ENCODE results near the gene TGFBR2.
"Not testable (repeated sequence)": the region's sequence is repeated elsewhere in the genome, so short reads cannot be mapped to it uniquely, and the experiment has no call there.

The TGFBR2 gene

DNA sequence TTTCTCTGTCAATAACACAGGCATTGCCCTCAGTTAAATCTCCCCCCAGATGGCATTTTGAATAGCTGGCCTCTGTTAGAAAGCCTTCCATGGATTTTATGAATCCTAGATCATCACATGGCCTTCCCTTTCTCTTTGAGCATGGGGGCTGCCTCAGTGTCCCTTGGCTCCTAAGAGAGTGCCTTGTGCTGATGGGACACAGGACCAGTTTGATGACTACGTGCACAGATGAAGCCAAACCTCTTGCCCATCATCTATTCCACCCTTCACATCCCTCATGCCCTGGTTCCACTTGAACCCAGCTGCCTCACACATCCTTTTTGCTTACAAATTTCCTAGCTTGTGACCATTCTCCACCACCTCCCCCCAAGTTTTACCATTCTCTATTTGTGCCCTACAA lies 12.9 kb downstream of the TGFBR2 start:
- DNase-seq (ENCODE audit: low read depth in 2 of 2), result no peak

DNA sequence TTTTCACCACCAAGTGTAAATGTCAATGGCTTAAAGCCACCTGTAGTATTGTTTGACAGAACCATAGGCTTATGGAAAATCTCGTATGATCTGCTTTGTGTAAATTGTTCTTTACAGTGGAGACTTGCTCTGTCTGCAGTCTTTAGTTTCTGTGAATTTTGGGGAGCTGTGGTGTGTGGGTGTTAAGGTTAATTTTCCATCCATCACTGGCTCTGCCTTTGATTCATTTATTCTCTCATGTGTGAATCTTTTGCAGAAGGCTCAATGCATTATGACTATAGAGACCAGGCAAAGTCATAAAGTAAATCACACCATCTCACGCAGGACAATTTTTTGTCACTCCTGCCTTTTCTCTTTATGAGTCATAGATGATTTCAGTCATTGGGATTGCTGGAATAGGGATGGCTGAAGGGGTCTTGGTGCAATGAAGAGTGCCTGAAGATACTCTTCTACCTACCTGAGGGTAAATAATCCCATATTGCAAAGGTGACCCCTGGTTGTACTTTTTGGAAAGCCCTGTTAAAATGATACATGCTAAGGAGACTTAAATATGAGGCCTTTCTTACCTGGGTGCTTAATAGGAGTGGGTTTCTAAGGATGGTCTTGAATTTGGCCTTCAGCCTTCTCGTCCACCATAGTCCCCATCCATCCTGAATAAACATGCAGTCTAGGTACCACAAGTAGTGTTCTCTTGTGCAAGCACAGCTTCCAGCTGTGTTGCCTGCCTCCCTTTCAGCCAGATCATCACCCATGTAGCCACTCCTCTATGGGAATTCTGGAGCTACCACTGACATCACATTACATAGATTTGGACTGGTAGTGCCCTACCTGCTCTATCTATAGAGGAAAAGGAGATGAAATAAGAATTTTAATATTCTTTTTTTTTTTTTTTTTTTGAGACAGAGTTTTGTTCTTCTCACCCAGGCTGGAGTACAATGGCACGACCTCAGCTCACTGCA lies 14.3 kb downstream of the TGFBR2 start:
- no peak for DNase-seq (ENCODE audit: low read depth in 2 of 2)

DNA sequence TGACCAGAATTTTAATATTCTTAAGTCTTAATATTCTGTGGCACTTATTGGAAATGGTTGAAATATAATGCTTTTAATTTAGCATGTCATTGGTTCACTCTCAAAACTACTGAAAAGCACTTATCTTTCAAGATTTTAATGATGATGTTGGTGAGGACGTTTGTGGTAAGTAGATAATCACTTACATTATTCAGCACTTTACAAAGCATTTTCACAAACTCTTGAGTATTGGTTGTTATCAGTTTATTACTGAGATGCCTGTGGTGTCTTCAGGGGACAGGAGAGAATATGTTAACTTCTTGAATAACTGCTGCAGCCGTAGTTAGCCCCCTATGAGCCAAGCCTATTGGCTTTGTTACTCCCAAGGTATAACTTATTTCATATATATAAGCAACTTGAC lies 15.2 kb downstream of the TGFBR2 start:
- DNase-seq (ENCODE audit: low read depth in 2 of 2), result no peak

DNA sequence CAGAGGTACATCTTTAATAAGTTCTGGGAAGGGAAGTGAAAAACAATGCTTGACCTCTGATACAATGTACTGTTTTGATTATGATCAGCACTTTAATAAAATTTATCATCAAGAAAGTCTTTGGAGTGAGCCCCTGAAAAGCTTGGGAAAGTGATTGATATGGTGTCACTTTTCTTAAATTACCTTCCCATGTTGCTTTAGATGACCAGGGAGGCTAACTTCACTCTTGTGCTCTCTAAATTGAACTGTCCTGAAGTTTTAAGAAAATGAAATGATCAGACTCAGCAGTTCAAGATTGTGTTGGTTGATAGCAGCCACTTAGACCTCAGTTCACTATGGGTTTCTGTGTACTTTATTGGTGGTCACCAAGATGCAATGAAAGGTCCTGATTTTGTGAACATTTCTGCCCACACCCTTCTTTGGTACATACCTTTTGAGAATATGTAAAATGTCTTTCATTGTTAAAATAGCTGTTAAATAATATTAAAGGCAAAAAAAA lies 15.7 kb downstream of the TGFBR2 start:
- no peak for DNase-seq (ENCODE audit: low read depth in 2 of 2)

DNA sequence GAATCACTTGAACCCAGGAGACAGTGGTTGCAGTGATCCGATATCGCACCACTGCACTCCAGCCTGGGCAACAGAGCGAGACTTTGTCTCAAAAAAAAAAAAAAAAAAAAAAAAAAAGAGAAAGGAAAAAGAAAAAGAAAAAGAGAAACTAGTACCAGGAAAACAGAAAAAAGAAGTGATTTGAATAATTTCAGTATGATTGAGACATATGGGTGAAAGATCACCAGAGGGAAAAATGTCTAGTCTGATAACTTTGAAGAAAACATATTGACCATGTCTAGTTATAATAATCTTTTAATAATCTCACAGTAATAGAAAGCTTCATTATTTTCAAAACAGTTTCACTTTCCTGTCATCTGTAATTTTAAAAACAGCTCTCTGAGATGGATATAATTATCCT lies 16.4 kb downstream of the TGFBR2 start:
- no peak for DNase-seq (ENCODE audit: low read depth in 2 of 2)

DNA sequence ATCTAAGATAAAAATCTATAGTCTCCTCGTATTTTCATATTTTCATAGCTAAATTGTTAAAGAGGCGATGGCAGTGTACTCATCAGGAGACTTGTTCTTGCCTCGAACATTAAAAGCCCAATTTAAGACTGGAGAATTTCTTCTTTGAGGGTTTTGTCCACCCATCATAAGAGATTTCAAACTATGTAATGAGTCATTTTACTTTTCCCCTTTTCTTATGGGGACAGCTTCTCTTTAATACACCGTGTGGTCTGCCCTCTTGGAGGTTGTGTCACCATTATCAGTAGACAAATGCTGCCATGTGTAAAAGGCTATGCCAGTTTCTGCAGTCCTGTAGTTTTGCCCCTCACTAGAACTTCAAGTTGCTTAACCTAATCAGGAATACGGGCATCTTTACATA lies 16.9 kb downstream of the TGFBR2 start:
- DNase-seq (ENCODE audit: low read depth in 2 of 2), result no peak

DNA sequence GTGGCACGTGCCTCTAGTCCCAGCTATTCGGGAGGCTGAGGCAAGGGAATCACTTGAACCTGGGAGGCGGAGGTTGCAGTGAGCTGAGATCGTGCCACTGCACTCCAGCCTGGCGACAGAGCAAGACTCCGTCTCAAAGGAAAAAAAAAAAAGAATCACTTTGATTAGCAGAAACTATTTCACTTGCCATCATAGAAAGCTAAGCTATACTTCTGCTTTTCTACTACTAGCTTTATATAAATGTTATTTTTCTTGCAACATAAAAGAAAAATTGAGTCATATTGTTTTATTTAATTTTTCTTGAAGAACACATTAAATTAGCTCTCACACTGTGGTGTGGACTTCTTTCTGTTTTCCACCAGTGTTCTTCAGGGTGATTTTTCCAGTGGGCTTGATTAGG lies 18.1 kb downstream of the TGFBR2 start:
- DNase-seq (ENCODE audit: low read depth in 2 of 2), result not testable (repeated sequence)

DNA sequence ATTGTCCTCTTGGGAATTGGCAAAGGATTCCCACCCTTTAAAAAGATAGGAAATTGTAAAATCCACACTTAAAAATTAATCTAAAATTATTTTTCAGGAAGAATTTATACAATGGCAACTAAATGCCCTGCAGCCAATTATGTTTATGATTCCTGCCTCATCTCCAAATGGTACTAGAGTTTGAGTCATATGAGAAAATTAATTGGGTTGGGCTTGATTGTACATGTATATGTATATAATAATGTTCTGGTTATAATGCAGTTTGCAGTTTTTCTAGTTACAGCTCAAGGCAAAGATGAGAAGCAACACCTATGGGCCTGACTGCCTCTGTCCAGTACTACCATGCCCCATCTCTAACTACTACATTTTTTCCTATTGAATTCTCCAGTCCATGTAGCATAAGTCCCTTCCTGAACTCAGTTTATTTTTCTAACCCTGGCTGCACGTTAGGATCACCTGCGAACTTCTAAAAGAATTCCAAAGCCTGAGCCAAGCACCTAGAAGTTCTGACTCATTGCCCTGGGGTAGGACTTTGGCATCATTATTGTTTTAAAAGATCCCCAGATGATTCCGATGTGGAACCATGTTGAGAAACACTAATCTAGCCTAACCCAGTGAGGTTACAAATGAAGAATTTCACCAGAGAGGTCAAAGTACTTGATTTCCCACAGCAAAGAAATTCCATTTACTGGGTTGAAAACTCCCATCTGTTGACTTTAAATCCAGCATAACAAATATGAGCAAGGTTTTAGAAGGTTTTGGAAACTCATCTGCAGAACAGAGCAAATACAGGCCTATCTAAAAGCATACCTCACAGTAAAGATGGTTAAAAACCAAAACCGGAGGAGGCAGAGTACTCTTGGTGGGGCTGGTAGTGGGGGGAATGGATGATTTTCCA lies 19.4 kb downstream of the TGFBR2 start:
- DNase-seq (ENCODE audit: low read depth in 2 of 2), result no peak

DNA sequence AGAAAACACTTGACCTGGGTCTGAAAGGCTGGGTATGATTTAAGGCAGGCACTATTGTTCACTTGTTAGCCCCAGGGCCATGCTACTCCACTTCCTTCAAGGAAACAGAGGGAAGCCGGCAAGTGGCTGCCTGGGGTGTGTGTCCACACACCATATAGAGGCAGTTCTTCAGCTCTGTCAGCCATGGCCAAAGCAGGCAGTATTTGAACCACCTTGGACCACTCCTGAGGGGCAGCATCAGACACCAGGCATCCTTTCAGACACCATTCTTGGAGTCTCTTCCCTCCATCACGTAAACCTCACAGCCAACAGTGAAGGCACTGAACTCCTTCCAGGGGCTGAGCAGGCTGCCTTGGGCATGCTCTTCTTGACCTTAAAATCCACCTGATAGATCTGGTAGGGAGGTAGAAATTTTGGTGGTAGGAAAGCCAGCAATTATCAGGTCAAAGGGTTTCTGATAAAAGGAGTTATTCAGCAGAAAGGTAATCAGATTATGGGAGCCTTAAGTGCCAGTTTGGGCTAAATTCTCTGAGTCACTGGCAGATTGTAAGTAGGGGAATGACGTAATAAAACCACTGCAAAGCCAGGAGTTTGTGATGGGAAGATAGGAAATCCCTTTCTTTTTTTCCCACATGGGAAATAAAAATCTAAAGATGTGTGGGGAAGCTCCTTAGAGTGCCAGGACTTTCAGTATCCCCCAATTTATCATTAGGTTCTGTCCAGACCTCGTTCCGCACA lies 20.2 kb downstream of the TGFBR2 start:
- DNase-seq (ENCODE audit: low read depth in 2 of 2), result no peak

DNA sequence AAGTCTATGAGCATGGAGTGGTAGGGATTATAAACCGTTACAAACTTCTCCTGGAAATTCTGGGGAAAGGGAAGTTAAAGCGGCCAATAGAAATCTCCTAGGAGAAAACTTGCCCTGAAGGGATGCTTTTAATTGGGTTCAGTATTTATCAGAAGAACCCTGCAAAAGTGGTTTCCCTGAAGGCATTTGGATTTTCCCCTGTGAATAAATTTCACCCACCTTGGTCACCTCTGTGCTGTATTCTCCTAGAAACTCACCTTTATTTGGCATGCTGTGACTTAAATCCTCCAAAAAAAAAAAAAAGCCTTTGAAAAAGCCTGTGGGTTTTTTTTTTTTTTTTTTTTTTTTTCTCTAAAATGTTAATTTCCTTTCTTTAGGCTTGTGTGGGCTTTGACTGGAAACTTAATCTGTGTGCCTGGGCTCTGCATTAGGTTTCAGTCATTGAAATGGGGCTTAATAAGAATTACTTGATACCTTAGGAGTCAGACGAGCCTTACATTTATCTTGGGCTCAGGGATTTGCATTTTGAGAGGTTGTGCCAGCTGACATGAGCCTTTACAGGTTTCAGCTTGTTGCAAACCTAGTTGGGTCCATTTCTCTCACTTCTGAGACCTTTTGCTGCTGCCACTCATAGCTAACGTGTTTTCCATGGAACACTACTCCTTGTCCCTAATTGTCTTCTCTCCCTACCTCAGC lies 22.0 kb downstream of the TGFBR2 start:
- DNase-seq (ENCODE audit: low read depth in 2 of 2), result no peak

DNA sequence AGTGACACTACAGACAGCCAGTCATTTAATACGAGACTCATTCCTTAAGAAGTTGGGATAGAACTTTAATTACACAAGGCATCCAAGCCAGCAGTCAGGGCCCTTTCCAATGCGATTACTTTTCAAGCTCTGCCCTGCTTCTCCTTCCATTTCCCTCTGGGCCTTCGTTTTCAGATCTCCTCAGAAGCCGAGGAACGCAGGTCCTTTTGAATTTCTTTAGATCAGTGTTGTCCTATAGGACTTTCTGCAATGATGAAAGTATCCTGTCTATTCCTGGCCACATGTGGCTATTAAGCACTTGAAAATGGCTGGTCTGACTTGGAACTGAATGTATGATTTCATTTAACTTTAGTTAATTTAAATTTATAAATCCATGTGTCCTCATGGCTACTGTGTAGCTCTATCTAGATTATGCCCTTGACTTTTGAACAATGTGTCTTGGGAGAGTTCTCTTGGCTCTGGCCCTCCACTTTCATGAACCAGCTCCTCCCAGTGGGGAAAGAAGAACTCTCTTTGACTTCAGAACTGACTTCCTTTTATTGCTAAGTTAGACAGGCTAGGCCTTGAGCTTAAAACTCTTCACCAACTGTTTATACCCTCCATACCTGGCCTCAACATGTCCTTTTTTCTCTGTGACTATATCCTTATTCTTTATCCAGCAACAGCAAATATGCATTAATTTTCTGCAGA lies 22.6 kb downstream of the TGFBR2 start:
- no peak for DNase-seq (ENCODE audit: low read depth in 2 of 2)

DNA sequence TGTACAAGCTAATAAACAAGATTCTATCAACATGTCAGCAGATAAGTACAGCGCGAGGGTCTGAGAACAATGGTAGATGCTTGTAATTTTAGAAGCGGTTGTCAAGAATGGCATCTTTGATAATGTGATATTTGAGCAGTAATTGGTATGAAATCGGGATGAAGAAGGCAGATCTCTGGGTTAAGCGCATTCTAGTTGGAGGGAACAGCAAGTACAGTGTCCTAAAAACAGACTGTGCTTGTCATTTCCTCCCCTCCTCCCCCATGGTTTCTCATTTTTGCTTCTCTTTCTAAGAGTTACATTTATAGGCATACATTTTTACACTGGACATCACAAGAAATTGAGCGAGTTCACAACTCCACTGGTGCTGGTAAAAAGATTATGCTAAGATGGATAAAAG lies 23.3 kb downstream of the TGFBR2 start:
- no peak for DNase-seq (ENCODE audit: low read depth in 2 of 2)

DNA sequence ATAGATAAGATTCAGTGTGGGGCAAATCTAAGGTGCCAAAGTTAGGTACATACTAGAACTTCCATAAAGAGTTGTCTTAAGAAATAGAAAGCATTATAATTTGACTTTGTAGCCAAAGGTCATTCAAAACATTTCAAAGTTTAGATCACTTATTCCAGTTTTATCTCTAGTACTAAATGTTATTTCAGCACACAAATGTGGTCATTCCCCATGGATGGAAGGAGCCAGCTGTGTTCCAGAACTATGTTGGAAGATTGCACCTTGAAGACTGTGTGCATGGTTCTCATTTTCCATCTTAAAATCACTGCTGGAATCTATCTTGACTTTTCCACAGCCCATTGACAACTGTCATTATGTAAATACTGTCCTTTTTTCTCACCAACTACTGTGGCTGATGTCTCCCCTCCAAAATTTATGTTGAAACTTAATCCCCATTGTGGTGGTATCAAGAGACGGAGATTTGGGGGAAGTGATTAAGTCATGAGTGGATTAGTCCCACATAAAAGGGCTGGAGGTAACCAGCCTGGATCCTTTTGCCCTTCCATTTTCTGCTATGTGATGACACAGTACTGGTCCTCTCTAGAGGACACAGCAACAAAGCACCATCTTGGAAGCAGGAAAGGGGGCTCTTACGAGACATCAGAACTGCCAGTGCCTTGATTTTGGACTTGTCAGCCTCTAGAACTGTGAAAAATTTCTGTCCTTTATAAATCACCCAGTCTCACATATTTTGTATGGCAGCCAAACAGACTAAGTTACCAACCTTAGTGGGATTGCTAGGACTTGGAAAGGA lies 24.0 kb downstream of the TGFBR2 start:
- no peak for DNase-seq (ENCODE audit: low read depth in 2 of 2)

DNA sequence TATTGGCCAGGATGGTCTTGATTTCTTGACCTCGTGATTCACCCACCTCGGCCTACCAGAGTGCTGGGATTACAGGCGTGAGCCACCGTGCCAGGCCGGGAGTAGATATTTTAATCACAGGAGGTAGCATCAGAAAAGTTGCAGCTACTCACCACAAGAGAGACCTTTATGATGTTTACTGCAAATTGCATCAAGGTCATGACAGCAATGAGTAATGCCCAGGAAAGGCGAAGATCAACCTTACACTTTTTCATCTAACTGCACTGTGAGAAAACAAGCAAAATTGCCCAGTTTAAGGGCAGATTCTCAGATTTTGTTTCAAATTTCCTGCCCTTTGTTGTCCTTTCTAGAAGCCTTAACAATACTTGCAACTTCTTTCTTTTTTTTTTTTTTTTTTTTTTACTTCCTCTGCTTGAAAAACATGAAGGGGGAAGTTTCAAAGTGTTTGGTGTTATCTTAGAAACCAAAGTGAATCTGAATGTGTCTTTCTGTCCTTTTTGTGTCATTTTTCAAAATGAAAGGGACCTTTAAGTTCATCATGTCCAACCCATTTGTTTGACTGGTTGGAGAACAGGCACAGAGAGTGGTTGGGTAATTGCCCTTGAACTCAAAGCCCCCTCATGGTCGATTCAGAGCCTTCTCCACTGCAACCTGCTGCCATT lies 25.0 kb downstream of the TGFBR2 start:
- no peak for DNase-seq (ENCODE audit: low read depth in 2 of 2)

DNA sequence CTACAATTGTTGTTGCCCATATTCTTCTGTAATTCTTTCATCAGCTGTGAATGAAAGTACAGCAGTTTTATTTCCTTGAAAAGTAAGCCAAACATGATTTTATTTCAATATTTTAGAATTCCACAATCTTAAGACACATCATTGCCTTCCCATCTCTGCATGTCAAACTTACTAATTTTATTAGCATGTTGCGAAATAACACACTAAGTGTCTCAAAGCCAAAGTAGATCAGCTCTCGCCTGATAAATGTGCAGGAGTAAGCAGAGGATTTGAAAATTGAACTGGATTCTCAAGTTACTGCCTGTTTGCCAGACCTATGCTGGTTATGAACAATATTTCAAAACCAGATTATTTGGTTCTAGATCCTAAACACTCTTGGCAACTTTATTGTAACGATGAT lies 25.7 kb downstream of the TGFBR2 start:
- peak; percentile 60 to 64 for DNase-seq (ENCODE audit: low read depth in 2 of 2)

DNA sequence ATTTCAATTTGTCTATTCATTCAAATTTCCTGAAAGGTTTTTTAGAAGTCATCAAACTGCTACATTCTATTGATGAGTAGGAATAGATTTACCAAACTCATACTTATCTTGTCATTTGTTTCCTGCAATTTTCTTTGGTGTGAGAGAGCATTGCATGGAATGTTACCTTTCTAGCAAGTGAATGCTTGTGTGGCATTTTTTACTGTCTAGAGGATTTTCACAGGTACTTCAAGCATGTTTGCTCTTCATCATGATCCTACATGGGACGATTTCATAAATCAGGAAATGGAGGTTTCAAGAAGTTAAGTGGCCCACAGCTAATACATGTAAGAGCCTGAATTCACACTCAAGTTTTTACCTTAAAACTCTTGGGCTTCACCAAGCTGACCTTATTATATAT lies 26.1 kb downstream of the TGFBR2 start:
- no peak for DNase-seq (ENCODE audit: low read depth in 2 of 2)

DNA sequence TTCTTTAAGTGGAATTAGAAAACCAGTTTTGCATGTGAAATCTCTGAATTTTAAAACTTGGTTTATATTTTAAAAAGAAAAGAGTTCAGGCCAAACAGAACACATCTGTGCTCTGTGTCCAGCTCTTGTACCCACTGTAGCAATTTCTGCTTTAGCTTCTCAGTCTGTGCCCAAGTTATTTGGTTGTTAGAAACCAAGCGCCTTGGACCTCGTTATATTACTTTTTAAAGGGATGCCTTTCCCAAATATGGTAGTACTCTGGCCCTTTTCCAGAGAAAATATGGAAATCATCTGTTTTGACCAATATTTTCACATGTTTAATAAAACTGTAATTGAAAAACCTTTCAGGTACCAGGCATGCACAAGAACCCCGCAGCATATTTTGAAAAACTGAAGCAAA lies 27.3 kb downstream of the TGFBR2 start:
- no peak for DNase-seq (ENCODE audit: low read depth in 2 of 2)

DNA sequence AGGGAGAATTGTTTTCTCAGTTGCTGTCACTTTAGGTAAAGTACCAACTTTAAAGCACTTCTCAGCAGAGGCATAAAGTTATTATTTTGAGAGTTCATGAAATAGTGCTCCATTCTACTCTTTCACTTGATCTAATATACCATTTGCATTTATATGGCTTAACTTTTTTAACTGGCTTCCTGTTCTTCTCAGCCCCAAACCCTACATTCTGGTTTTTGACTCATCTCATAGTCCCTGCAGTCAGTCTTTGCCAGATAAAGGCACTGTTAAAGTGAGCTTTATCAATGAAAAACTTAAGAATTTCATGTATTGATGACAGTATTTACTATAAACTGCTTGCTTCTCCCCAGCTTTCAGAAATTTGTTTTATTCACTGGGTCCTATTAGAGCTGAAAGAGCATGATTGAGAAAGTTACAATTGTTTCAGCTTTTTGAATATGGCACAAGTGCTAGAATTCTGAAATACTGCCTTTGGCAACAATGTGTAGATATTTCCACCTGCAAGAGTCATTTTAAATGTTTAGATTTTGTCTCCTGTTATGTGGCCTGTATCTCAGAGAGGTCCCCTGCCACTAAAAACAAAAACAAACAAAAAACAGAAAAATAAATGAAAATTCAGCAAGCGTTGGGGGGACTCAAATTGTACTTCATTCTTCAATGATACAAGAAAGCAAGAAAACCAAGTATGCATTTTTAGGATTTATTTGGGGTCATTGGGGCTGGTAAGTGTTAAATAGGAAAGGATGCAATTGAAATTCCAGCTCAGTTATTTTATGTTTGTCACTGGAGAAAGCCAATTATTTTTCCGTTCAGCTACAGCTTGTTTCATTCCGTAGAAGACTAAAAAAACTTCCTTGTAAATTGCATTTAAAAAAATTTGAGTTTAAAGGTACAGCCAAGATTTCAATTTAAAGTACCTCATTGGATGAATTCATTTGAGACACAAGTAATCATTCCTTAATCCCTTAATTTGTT lies 28.6 kb downstream of the TGFBR2 start:
- no peak for DNase-seq (ENCODE audit: low read depth in 2 of 2)

Data from fibroblast of skin of left quadriceps (primary cell).